Ovary (tissue), 3 donors: Measurements from ENCODE around the gene TNIK.

Source experiments
- POLR2A ChIP-seq: fragments of 450-650 bp; IDR thresholded peaks from one replicate; pipeline ENCODE4 v1.6.1; 2017; ENCODE audit warnings: antibody characterized with exemption, mild to moderate bottlenecking, moderate library complexity
- TF ChIP-seq, protein P1 (sequence below), 3 donors: fragments of 450-650 bp in 2 of 3; fragments of 200-600 bp in 1 of 3; IDR thresholded peaks; one replicate each; pipeline versions ENCODE4 v1.5.1 to v1.8.0; 2016 to 2022; ENCODE audit warnings: antibody characterized with exemption in 3 of 3, mild to moderate bottlenecking in 1 of 3
- donor health status: DM: no; HTN: no; CAD: no.

DNA sequence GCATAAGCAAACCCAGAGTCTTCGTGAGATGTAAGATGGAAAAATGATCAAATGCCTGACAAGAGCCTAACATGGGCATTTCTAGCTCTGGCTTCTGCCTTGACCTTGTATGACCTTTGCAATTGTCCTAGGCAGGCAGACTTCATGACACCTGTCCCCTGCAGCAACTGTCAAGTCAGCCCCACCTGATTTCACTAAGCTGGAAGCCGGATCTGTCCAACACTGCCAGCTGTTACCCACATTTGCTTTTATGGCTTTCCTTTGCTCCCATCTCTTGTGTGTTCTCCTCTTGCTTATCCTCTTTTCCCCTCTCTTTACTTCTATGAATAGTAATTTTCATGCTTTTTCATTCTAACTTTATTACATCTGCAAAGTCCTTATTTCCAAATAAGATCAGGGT is 48.5 kb upstream of the TNIK start:
- TF ChIP-seq, protein P1, sequence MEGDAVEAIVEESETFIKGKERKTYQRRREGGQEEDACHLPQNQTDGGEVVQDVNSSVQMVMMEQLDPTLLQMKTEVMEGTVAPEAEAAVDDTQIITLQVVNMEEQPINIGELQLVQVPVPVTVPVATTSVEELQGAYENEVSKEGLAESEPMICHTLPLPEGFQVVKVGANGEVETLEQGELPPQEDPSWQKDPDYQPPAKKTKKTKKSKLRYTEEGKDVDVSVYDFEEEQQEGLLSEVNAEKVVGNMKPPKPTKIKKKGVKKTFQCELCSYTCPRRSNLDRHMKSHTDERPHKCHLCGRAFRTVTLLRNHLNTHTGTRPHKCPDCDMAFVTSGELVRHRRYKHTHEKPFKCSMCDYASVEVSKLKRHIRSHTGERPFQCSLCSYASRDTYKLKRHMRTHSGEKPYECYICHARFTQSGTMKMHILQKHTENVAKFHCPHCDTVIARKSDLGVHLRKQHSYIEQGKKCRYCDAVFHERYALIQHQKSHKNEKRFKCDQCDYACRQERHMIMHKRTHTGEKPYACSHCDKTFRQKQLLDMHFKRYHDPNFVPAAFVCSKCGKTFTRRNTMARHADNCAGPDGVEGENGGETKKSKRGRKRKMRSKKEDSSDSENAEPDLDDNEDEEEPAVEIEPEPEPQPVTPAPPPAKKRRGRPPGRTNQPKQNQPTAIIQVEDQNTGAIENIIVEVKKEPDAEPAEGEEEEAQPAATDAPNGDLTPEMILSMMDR (IDR thresholded peaks at IDR 0.05) = no peak
- TF ChIP-seq POLR2A = no peak
